HG03520 (cell line): ENCODE results near the gene MICA.
"Not testable (repeated sequence)": the region's sequence is repeated elsewhere in the genome, so short reads cannot be mapped to it uniquely, and the experiment has no call there.

ENCODE experiments used
- ATAC-seq: cut with Tn5 transposase; IDR thresholded peaks from one replicate; pipeline ENCODE4 v1.9.1; 2021; ENCODE audit warnings: mild to moderate bottlenecking, moderate library complexity; ENCODE audit not compliant: unreplicated experiment

MICA gene

DNA sequence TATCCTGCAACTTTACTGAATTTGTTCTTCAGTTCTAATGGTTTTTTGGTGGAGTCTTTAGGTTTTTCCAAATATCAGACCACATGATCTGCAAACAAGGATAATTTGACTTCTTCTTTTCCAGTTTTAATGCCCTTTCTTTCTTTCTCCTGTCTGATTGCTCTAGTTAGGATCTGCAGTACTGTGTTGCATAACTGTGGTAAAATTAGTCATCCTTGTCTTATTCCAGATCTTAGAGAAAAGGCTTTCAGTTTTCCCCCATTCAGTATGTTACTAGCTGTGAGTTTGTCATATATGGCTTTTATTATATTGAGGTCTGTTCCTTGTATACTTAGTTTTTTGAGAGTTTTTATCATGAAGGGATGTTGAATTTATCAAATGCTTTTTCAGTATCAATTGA lies 4.3 kb downstream of the MICA start:
- ATAC-seq: no peak

DNA sequence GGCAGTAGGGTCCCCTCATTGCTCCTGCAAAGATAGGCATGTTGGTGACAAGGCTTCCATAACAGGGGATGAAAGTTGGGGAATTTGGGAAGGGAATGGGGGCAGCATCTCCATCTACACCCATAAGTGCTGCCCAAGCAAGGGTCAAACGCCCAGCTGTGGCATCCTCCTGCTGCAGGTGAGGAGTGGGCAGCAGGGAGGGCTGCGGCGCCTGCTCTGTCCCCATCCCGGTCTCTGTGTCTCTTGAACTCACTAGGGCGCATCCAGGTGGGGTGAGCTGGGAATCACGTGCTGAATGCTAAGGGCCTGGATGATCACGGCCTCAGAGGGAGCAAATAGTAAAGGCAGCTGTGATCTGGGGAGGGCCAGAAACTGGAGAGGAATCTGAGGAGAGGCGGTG lies 9.1 kb downstream of the MICA start:
- no peak for ATAC-seq

DNA sequence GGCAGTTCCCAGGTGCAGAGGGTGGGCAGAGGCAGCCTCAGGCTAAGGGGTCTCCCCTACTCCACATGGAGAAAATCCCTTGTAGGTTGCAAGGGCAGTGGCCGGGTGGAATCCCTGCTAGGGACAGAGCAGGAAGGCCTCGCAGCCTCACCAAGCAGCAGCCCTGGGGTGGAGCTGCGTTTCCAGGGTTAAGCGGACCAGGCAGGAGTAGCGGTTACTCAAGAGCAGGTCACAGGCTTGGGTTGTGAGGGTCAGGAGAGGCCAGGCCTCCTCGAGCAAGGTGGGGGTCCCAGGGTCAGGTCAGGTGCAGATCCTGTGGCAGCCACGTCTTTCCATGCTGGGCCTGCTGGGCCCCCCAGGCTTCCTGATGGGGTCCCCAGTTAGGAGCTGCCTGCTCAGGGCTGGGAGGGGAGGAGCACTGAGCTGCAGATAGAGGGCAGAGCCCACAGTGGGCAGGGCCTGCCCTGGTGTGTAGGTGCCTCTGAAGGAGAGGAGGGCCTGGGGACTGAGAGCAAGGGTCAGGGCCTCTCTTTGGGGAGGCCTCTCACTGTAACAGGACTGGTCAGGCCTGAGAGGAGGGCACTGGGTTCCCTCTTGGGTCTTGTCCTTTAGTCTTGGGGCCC lies 10.9 kb downstream of the MICA start:
- ATAC-seq: not testable (repeated sequence)

DNA sequence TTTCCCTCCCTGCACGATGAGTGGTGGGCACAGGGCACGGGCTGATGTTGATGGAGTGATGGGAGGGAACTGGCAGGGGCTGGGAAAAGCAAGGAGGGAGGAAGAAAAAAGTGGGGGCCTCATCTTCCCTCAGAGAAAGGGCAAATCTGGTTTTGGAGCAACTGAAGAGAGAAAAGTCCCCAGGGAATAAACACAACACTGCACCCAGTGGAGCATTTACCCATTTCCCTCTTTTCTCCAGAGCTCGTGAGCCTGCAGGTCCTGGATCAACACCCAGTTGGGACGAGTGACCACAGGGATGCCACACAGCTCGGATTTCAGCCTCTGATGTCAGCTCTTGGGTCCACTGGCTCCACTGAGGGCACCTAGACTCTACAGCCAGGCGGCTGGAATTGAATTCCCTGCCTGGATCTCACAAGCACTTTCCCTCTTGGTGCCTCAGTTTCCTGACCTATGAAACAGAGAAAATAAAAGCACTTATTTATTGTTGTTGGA lies 11.4 kb downstream of the MICA start:
- no peak for ATAC-seq

GRCh38 chr6:31416394-31417014 lies 13.1 kb downstream of the MICA start:
- ATAC-seq: no peak

- no peak for ATAC-seq
Measured at GRCh38 chr6:31418251-31418650, 14.9 kb downstream of the MICA start.

- ATAC-seq: no peak
Measured at GRCh38 chr6:31419842-31420241, 16.4 kb downstream of the MICA start.

GRCh38 chr6:31420546-31420945 lies 17.2 kb downstream of the MICA start:
- no peak for ATAC-seq

GRCh38 chr6:31422587-31422986 lies 19.2 kb downstream of the MICA start:
- no peak for ATAC-seq

GRCh38 chr6:31423550-31423949 lies 20.2 kb downstream of the MICA start:
- ATAC-seq: no peak

- no peak for ATAC-seq
Measured at GRCh38 chr6:31426395-31427354, 23.3 kb downstream of the MICA start.

DNA sequence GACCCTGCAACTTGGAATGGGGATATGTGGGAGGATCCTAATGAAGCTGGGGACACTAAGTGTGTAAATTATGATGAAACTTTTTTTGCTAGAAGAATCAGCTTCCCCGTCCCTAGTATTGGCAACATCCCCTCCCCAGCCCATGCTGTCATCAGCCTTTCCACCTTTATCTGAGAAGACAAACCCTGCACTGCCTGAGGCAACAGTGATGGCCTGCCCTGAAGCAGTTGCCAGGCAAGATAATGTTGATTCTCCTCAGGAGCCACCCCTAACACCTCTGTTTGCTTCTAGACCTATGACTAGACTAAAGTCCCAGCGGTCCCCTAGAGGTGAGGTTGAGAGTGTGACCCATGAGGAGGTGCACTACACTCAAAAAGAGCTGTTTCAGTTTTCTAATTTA lies 27.1 kb downstream of the MICA start:
- ATAC-seq: no peak

DNA sequence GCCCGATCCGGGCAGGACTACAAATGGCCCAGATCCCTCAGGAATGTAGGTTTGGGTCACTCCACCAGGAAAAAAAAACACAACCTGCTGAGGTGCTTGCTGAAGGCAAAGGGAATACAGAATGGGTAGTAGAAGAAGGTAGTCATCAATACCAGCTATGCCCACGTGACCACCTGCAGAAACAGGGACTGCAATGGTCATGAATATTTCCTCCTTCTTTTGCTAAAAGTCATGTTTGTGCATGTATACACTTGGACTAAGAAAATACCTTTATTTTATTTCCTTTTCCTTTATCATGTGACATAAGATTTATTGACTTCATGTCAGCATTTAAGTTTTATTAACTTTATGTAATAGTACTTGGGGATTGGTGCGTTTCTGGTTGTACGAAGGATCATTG lies 31.7 kb downstream of the MICA start:
- ATAC-seq: not testable (repeated sequence)

DNA sequence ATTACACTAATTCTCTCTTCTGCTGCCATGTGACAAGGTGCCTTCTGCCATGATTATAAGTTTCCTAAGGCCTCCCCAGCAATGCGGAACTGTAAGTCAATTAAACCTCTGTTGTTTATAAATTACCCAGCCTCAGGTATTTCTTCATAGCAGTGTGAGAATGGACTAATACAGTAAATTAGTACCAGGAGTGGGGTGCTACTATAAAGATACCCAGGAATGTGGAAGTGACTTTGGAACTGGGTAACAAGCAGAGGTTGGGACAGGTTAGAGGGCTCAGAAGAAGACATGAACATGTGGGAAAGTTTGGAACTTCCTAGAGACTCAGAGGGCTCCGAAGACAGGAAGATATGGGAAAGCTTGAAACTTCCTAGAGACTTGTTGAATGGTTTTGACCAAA lies 34.8 kb downstream of the MICA start:
- ATAC-seq: no peak

GRCh38 chr6:31438677-31439076 lies 35.3 kb downstream of the MICA start:
- ATAC-seq: no peak

DNA sequence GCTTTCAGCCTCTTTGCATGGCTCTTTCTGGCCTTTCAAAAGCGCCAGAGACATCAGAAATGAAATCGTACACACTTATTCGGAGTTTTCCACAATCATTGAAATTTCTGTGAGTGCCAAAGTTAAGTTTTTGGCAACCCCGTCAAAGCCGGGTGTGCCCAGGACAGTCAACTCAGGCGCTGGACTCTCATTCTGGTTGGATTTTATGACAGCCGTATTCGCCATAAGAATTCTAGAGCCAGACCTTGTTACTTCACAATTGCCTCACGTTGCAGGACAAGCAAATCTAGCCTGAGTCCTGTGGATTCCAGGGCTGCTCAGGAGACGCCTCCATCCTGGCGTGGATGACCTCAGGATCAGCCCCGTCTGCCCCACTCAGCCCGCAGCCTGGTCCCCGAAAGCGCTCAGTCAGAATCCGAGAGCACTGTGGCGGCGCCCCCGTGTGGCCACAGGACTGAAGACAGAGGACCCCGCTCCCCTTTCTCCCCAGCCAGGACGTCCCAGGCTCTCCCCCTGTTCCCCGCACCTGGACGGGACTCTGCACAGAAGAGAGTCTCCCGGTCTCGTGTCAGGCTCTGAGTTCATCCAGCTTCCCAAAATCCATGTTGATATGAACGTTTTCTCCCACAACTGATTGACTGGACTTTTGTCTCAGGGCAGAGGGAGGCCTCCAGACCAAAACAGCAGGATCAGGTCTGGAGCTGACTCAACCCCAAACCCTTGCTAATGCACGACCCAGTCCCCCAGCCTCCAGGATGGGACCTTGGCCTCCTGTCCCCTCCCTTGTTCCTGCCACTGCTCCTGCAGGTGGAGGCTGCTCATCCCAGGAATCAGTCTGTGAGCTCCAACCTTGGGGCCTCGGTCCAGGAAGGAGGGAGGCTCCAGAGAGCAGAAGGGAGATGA lies 38.2 kb downstream of the MICA start:
- ATAC-seq: no peak

- ATAC-seq: no peak
Measured at GRCh38 chr6:31446481-31446880, 43.1 kb downstream of the MICA start.

- not testable (repeated sequence) for ATAC-seq
Measured at GRCh38 chr6:31446999-31447789, 43.8 kb downstream of the MICA start.

GRCh38 chr6:31450751-31451150 lies 47.4 kb downstream of the MICA start:
- ATAC-seq: no peak

DNA sequence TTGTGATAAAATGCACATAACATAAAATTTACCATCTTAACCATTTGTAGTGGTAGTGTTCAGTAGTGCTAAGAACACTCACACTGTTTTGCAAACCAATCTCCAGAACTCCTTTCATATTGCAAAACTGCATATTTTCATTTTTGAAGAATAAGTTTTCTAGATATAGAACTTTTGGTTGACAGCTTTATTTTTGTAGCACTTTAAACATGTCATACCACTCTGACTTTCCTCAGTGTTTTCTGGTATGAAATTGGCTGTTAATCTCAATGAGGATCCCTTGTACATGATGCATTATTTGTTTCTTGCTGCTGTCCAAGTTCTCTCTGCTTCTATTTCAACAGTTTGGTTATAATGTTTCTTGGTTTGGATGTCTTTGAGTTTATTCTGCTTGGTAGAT lies 49.5 kb downstream of the MICA start:
- ATAC-seq: no peak
